GM12878 (cell line): ENCODE data around the gene PRRG1. TPM values are rescaled to one million over a fixed set of nuclear protein-coding genes. Genes with fewer than 3 reads are reported as not detected.

Source experiments
- ATAC-seq: fragments of 200-7000 bp; cut with Tn5 transposase; 3 replicates; pipeline ENCODE4 v1.9.1; 2020; ENCODE audit warnings: mild to moderate bottlenecking, moderate library complexity
- BruUV-seq: library from RNA; stranded (reverse); fragments of 400-500 nt; replicated peaks from 2 replicates; lab custom pipeline; 2021; lab: Mats Ljungman, UMichigan
- CTCF ChIA-PET: fragments of 300-600 bp; sonication (Branson Sonifier 250); formaldehyde crosslinking; extraction: SDS; loops from one replicate; lab custom pipeline; 2021; ENCODE audit warnings: inconsistent platforms; lab: Yijun Ruan, JAX
- POLR2A ChIA-PET: fragments of 350-600 bp; formaldehyde crosslinking; extraction: SDS; loops from one replicate; lab custom pipeline; 2021; ENCODE audit warnings: inconsistent platforms; lab: Charles Lee
- RAD21 ChIA-PET: fragments of 300-600 bp; sonication (Branson Sonifier 250); formaldehyde crosslinking; loops from one replicate; lab custom pipeline; 2023; ENCODE audit warnings: antibody characterized with exemption; ENCODE audit not compliant: unreplicated experiment; lab: Charles Lee
- SMC1A ChIA-PET: fragments of 300-600 bp; sonication (Branson Sonifier 250); formaldehyde crosslinking; loops from one replicate; lab custom pipeline; 2023; ENCODE audit not compliant: unreplicated experiment, uncharacterized antibody; lab: Charles Lee
- DNase-seq: peaks from one replicate; pipeline ENCODE4 v3.0.0-alpha.2; 2011; ENCODE audit warnings: low read depth, low spot score
- FAIRE-seq: peaks from 3 replicates; lab custom pipeline; 2011; peaks lifted over from hg19 to GRCh38; lab: Jason Lieb, UNC
- H2AFZ ChIP-seq: 2 replicates; pipeline ENCODE4 v1.6.0; 2011; ENCODE audit warnings: low read depth, low read length, control low read depth; ENCODE audit not compliant: control insufficient read depth
- H3K27ac ChIP-seq: 2 replicates; pipeline ENCODE4 v1.5.1; 2011; ENCODE audit warnings: control low read depth; ENCODE audit not compliant: control insufficient read depth, insufficient read depth
- H3K27me3 ChIP-seq, 2 experiments: replicated peaks in 1 of 2; 2 replicates each; pipeline versions ENCODE4 v1.6.0 to v1.6.1; 2011; ENCODE audit warnings: low read length in 1 of 2; ENCODE audit not compliant: control insufficient read depth in 2 of 2, insufficient read depth in 2 of 2
- H3K36me3 ChIP-seq, 2 experiments: 2 replicates each; pipeline ENCODE4 v1.5.1; 2011; ENCODE audit warnings: low read length in 1 of 2; ENCODE audit not compliant: control insufficient read depth in 2 of 2, insufficient read depth in 2 of 2
- H3K4me1 ChIP-seq: 2 replicates; pipeline ENCODE4 v1.6.1; 2011; ENCODE audit warnings: mild to moderate bottlenecking, low read length, moderate library complexity, mixed read lengths; ENCODE audit not compliant: control insufficient read depth, insufficient read depth
- H3K4me2 ChIP-seq: 2 replicates; pipeline ENCODE4 v1.6.0; 2011; ENCODE audit warnings: control low read depth; ENCODE audit not compliant: control insufficient read depth, insufficient read depth
- H3K4me3 ChIP-seq: fragments of 200-600 bp; sonication (generic); 2 replicates; pipeline ENCODE4 v1.5.1; 2016
- H3K79me2 ChIP-seq: 2 replicates; pipeline ENCODE4 v1.6.0; 2011; ENCODE audit warnings: low read length; ENCODE audit not compliant: control insufficient read depth, insufficient read depth
- H3K9ac ChIP-seq: 2 replicates; pipeline ENCODE4 v1.8.0; 2011; ENCODE audit warnings: low read length, control low read depth, mixed read lengths; ENCODE audit not compliant: control insufficient read depth, insufficient read depth
- H3K9me3 ChIP-seq: replicated peaks from 3 replicates; pipeline ENCODE4 v1.5.1; 2011; ENCODE audit warnings: mild to moderate bottlenecking, low read length; ENCODE audit not compliant: control insufficient read depth, insufficient read depth
- H4K20me1 ChIP-seq: 2 replicates; pipeline ENCODE4 v1.6.0; 2011; ENCODE audit not compliant: control insufficient read depth, insufficient read depth
- NR2C1 ChIP-seq: fragments of 450-650 bp; IDR thresholded peaks from 2 replicates; pipeline ENCODE4 v1.6.1; 2017; ENCODE audit warnings: antibody characterized with exemption, mild to moderate bottlenecking, moderate library complexity
- SMAD5 ChIP-seq: IDR thresholded peaks from 2 replicates; pipeline ENCODE4 v1.6.1; 2016; ENCODE audit warnings: antibody characterized with exemption, low read depth
- SMC3 ChIP-seq: IDR thresholded peaks from 2 replicates; pipeline ENCODE4 v1.6.1; 2011; ENCODE audit warnings: low read length, improper control_type of control experiment, borderline replicate concordance
- SP1 ChIP-seq: IDR thresholded peaks from one replicate; pipeline ENCODE4 v1.6.1; 2011; ENCODE audit warnings: low read depth, low read length
- STAT3 ChIP-seq: IDR thresholded peaks from 2 replicates; pipeline ENCODE4 v1.6.1; 2011; ENCODE audit warnings: low read depth, low read length, improper control_type of control experiment
- SUPT20H ChIP-seq: IDR thresholded peaks from 2 replicates; pipeline ENCODE4 v1.6.1; 2011; ENCODE audit warnings: low read depth, mild to moderate bottlenecking, low read length, moderate library complexity, borderline replicate concordance; ENCODE audit not compliant: control insufficient read depth
- TCF12 ChIP-seq: IDR thresholded peaks from 2 replicates; pipeline ENCODE4 v1.6.1; 2011; ENCODE audit warnings: low read depth, mild to moderate bottlenecking, low read length
- ZSCAN29 ChIP-seq: fragments of 450-650 bp; IDR thresholded peaks from 2 replicates; pipeline ENCODE4 v1.6.1; 2017; ENCODE audit warnings: mild to moderate bottlenecking, moderate library complexity
- WGBS: methylation state at CpG from one replicate; pipeline ENCODE4 v1.1.6; 2016; ENCODE audit warnings: low lambda C conversion rate; ENCODE audit not compliant: insufficient replicate concordance, insufficient coverage; ENCODE audit errors: missing lambda C conversion rate; 5-methylcytosine and 5-hydroxymethylcytosine counted together
- in situ Hi-C: fragments of 300-500 bp; cut with MboI; formaldehyde crosslinking; loops from 9 replicates; pipeline ENCODE4 v1.14.3; 2018; ENCODE audit warnings: mixed read lengths
- intact Hi-C: fragments of 100-400 bp; cut with micrococcal nuclease; formaldehyde crosslinking; loops from one replicate; pipeline ENCODE4 v1.14.2; 2022; ENCODE audit not compliant: unreplicated experiment
- polyA plus RNA-seq, 11 experiments: library from polyadenylated mRNA; depleted of rRNA in 4 of 11; unstranded in 6 of 11; stranded (reverse) in 5 of 11; fragments of >200 nt; fragmentation: Nextera tagmentation in 4 of 11; fragmentation: Illumina TruSeq in 1 of 11; extraction: Ambion mirVana in 4 of 11; extraction: Trizol in 1 of 11; gene quantifications; 1 replicate in 1 of 11; 2 replicates in 10 of 11; pipeline versions ENCODE4 v1.2.1 to v1.2.3, GENCODE V29; 2011 to 2016; ENCODE audit warnings: inconsistent platforms in 2 of 11, missing spikeins in 2 of 11, low read depth in 1 of 11
- total RNA-seq, 4 experiments: library from RNA; depleted of rRNA in 3 of 4; stranded (reverse); fragments of >200 nt in 3 of 4; fragmentation: Illumina TruSeq in 1 of 4; extraction: Trizol in 1 of 4; gene quantifications; 2 replicates each; pipeline versions ENCODE4 v1.2.1 to v1.2.3, GENCODE V29; 2013 to 2021
- TF ChIP-seq, protein P1 (sequence below): IDR thresholded peaks from 2 replicates; pipeline ENCODE4 v1.6.1; 2011; ENCODE audit warnings: borderline replicate concordance, low read depth, mild to moderate bottlenecking, moderate library complexity, mixed read lengths, low read length; ENCODE audit not compliant: insufficient read depth; ENCODE audit errors: extremely low read length
- TF ChIP-seq, protein P2 (sequence below), 3 experiments: IDR thresholded peaks in 2 of 3; conservative IDR thresholded peaks in 1 of 3; 2 replicates each; pipeline ENCODE4 v1.5.1; 2011; ENCODE audit warnings: low read depth in 3 of 3, low read length in 3 of 3, mild to moderate bottlenecking in 3 of 3, control low read depth in 2 of 3, moderate library complexity in 2 of 3, inconsistent platforms in 1 of 3, mixed read lengths in 1 of 3; ENCODE audit not compliant: control insufficient read depth in 2 of 3, insufficient read depth in 1 of 3; ENCODE audit errors: extremely low read depth in 1 of 3
- TF ChIP-seq, protein P3 (sequence below): fragments of 450-650 bp; formaldehyde crosslinking; IDR thresholded peaks from 2 replicates; pipeline ENCODE4 v1.4.0; 2022; ENCODE audit warnings: mild to moderate bottlenecking, moderate library complexity
- TF ChIP-seq, protein P4 (sequence below): fragments of 450-650 bp; IDR thresholded peaks from 2 replicates; pipeline ENCODE4 v1.6.1; 2017; ENCODE audit warnings: antibody characterized with exemption, mild to moderate bottlenecking, moderate library complexity

Gene PRRG1
- total and polyA plus RNA-seq, 10 of the 15 experiments (the other 5 are each of a cell fraction or from before 2014, with no cell fraction given) = not detected

DNA sequence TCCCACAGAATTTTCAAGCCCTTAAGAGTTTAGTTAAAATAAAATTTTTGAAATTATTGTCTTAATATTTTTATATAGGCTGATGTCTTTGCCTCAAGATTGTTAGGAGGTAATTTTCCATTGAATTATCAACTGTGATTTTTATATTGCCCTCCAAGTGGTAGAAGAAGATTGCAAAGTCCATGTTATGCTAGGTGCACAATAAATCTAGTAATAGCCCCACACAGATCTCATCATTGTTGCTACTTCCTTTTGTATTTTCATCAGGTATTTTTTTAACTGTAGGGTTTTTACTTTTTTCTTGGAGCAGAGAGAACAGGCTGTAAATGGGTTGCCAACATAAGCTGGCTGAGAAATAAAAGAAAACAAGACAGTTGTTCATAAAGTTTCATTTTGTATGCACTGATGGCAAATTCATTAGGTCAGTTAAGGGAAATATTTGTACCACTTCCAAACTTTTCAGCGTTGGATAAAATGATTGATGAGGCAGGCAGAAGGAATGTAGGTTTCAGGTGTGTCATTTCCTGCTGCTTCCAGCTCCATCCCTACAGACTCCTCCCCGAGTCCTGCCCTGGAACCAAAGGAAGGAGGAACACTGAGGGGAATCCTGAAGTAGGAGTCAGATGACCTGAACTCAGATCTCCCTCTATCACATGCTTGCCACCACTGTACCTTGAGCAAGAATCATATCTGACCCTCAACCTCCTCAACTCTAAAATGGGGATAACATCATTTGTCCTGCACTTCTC is 105.5 kb downstream of the PRRG1 start (continued):
- TF ChIP-seq, protein P1, sequence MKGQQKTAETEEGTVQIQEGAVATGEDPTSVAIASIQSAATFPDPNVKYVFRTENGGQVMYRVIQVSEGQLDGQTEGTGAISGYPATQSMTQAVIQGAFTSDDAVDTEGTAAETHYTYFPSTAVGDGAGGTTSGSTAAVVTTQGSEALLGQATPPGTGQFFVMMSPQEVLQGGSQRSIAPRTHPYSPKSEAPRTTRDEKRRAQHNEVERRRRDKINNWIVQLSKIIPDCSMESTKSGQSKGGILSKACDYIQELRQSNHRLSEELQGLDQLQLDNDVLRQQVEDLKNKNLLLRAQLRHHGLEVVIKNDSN = no peak
- TF ChIP-seq SMAD5 (no peak), STAT3 (no peak), SUPT20H (no peak)

DNA sequence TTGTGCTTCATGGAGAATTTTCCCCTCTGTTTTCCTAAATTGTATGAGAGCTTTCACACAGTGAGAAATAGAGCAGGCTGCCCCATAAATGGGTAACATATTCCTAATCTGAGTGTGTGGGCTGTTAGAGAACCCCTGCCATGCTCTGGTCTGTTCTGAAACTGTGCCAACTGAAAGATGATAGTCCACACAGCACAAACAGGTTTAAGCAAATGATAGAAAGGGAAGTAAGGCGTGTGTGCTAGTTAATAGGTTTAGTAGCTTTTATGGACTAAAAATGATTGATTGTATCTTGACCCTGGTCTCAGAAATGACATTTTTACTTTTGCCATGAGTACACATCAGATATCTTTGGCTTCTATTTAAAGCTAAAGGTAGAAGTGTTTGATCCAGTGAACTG is 106.2 kb downstream of the PRRG1 start:
- H3K4me2 ChIP-seq = no peak overlapping the region
- no peaks in the 10 kb centered on the region for H3K79me2 ChIP-seq
- no peaks in the 10 kb centered on the region for H3K9me3 ChIP-seq
- FAIRE-seq (no peak), ATAC-seq (no peak), DNase-seq (no peak)
- H3K4me3 ChIP-seq = no peak overlapping the region
- no TSS peak for BruUV-seq
- TF ChIP-seq ZSCAN29 = no peak
- TF ChIP-seq, protein P2, sequence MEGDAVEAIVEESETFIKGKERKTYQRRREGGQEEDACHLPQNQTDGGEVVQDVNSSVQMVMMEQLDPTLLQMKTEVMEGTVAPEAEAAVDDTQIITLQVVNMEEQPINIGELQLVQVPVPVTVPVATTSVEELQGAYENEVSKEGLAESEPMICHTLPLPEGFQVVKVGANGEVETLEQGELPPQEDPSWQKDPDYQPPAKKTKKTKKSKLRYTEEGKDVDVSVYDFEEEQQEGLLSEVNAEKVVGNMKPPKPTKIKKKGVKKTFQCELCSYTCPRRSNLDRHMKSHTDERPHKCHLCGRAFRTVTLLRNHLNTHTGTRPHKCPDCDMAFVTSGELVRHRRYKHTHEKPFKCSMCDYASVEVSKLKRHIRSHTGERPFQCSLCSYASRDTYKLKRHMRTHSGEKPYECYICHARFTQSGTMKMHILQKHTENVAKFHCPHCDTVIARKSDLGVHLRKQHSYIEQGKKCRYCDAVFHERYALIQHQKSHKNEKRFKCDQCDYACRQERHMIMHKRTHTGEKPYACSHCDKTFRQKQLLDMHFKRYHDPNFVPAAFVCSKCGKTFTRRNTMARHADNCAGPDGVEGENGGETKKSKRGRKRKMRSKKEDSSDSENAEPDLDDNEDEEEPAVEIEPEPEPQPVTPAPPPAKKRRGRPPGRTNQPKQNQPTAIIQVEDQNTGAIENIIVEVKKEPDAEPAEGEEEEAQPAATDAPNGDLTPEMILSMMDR (IDR thresholded peaks at IDR 0.05 in 2 of 3, conservative IDR thresholded peaks at IDR 0.05 in 1 of 3; ENCODE audit: control insufficient read depth in 2 of 3, extremely low read depth in 1 of 3, insufficient read depth in 1 of 3, low read depth in 3 of 3, low read length in 3 of 3) = no peak
- TF ChIP-seq, protein P3, sequence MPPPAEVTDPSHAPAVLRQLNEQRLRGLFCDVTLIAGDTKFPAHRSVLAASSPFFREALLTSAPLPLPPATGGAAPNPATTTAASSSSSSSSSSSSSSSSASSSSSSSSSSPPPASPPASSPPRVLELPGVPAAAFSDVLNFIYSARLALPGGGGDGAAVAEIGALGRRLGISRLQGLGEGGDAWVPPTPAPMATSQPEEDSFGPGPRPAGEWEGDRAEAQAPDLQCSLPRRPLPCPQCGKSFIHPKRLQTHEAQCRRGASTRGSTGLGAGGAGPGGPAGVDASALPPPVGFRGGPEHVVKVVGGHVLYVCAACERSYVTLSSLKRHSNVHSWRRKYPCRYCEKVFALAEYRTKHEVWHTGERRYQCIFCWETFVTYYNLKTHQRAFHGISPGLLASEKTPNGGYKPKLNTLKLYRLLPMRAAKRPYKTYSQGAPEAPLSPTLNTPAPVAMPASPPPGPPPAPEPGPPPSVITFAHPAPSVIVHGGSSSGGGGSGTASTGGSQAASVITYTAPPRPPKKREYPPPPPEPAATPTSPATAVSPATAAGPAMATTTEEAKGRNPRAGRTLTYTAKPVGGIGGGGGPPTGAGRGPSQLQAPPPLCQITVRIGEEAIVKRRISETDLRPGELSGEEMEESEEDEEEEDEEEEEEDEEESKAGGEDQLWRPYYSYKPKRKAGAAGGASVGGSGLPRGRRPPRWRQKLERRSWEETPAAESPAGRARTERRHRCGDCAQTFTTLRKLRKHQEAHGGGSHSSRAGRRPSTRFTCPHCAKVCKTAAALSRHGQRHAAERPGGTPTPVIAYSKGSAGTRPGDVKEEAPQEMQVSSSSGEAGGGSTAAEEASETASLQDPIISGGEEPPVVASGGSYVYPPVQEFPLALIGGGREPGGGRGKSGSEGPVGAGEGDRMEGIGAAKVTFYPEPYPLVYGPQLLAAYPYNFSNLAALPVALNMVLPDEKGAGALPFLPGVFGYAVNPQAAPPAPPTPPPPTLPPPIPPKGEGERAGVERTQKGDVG (CRISPR knock-in tag) = no peak
- no peak for TF ChIP-seq TCF12
- TF ChIP-seq NR2C1 = no peak
- TF ChIP-seq, protein P4, sequence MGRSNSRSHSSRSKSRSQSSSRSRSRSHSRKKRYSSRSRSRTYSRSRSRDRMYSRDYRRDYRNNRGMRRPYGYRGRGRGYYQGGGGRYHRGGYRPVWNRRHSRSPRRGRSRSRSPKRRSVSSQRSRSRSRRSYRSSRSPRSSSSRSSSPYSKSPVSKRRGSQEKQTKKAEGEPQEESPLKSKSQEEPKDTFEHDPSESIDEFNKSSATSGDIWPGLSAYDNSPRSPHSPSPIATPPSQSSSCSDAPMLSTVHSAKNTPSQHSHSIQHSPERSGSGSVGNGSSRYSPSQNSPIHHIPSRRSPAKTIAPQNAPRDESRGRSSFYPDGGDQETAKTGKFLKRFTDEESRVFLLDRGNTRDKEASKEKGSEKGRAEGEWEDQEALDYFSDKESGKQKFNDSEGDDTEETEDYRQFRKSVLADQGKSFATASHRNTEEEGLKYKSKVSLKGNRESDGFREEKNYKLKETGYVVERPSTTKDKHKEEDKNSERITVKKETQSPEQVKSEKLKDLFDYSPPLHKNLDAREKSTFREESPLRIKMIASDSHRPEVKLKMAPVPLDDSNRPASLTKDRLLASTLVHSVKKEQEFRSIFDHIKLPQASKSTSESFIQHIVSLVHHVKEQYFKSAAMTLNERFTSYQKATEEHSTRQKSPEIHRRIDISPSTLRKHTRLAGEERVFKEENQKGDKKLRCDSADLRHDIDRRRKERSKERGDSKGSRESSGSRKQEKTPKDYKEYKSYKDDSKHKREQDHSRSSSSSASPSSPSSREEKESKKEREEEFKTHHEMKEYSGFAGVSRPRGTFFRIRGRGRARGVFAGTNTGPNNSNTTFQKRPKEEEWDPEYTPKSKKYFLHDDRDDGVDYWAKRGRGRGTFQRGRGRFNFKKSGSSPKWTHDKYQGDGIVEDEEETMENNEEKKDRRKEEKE = no peak
- TF ChIP-seq SMC3 = no peak
- no peak for TF ChIP-seq SP1
- WGBS = 0% methylated on average over 1 of the region's 1 CpG
- POLR2A ChIA-PET = no interaction called here
- in situ Hi-C loops (no loop called here), intact Hi-C loops (no loop called here)
- H3K9ac ChIP-seq = no peak overlapping the region
- H2AFZ ChIP-seq = no peak overlapping the region
- no peaks in the 10 kb centered on the region for H3K36me3 ChIP-seq
- no peaks in the 10 kb centered on the region for H3K27me3 ChIP-seq
- CTCF ChIA-PET = interaction anchor here (0.6 kb wide), 1 partner anchor 1095 kb away, joined by 3 read pairs; no protein-coding TSS in a partner anchor
- no peak overlapping the region for H3K27ac ChIP-seq
- H4K20me1 ChIP-seq = no peaks in the 10 kb centered on the region
- RAD21 ChIA-PET = no interaction called here
- SMC1A ChIA-PET = no interaction called here
- H3K4me1 ChIP-seq = no peaks in the 10 kb centered on the region
